HG03095 (cell line): Measurements from ENCODE around the gene MTM1.

Experiments used
- ATAC-seq: cut with Tn5 transposase; IDR thresholded peaks from one replicate; pipeline ENCODE4 v1.9.1; 2021; ENCODE audit warnings: moderate library complexity; ENCODE audit not compliant: unreplicated experiment

Gene MTM1

GRCh38 chrX:150568320-150569154, at the start of gene MTM1:
TSS of gene MTM1 (plus strand) at chrX:150568621. CDS start at chrX:150592615, 23,994 bp downstream.
- peak; percentile 91 for ATAC-seq

GRCh38 chrX:150522494-150522893, 45.9 kb upstream of the MTM1 start:
- no peak for ATAC-seq

- no peak for ATAC-seq
Observed at GRCh38 chrX:150525061-150525919, 43.1 kb upstream of the MTM1 start.

GRCh38 chrX:150526692-150527091, 41.7 kb upstream of the MTM1 start:
- no peak for ATAC-seq

- ATAC-seq = no peak
Observed at GRCh38 chrX:150527108-150527507, 41.3 kb upstream of the MTM1 start.

GRCh38 chrX:150529587-150529986, 38.8 kb upstream of the MTM1 start:
- no peak for ATAC-seq

GRCh38 chrX:150530821-150531220, 37.6 kb upstream of the MTM1 start:
- ATAC-seq = no peak

- no peak for ATAC-seq
Observed at GRCh38 chrX:150531467-150531866, 37.0 kb upstream of the MTM1 start.

GRCh38 chrX:150533863-150534262, 34.6 kb upstream of the MTM1 start:
- ATAC-seq = no peak

GRCh38 chrX:150536455-150537116, 31.8 kb upstream of the MTM1 start:
- no peak for ATAC-seq

GRCh38 chrX:150537851-150538250, 30.6 kb upstream of the MTM1 start:
- ATAC-seq = no peak

GRCh38 chrX:150540965-150541364, 27.5 kb upstream of the MTM1 start:
- no peak for ATAC-seq

GRCh38 chrX:150542846-150543229, 25.6 kb upstream of the MTM1 start:
- peak; percentile 37 for ATAC-seq

GRCh38 chrX:150543230-150544155, 24.9 kb upstream of the MTM1 start:
- ATAC-seq = peak; percentile 49

- no peak for ATAC-seq
Observed at GRCh38 chrX:150544222-150544787, 24.1 kb upstream of the MTM1 start.

GRCh38 chrX:150544835-150545770, 23.3 kb upstream of the MTM1 start:
- no peak for ATAC-seq

- no peak for ATAC-seq
Observed at GRCh38 chrX:150546711-150547153, 21.7 kb upstream of the MTM1 start.

GRCh38 chrX:150547375-150548115, 20.9 kb upstream of the MTM1 start:
- peak; percentile 58 for ATAC-seq
